NCI-H524 treated with DMSO at 0.1 percent for 48 hours (cell line): Measurements from ENCODE around the gene GABPB2.

Experiments used
- DNase-seq: peaks from one replicate; lab custom pipeline; 2025; lab: John Stamatoyannopoulos, UW

GABPB2 gene

GRCh38 chr1:151070474-151071276 is at the start of gene GABPB2:
GABPB2 (plus strand) TSS chr1:151070761; CDS start chr1:151088190, 17,429 bp downstream.
- DNase-seq: peak; percentile 66

GRCh38 chr1:151024540-151025146 is 45.9 kb upstream of the GABPB2 start:
- no peak for DNase-seq

- no peak for DNase-seq
Observed at GRCh38 chr1:151026460-151026859, 44.1 kb upstream of the GABPB2 start.

- DNase-seq: no peak
Observed at GRCh38 chr1:151032164-151032563, 38.4 kb upstream of the GABPB2 start.

- DNase-seq: no peak
Observed at GRCh38 chr1:151035167-151035566, 35.4 kb upstream of the GABPB2 start.

- DNase-seq: no peak
Observed at GRCh38 chr1:151036356-151036755, 34.2 kb upstream of the GABPB2 start, which contains the start of gene BNIPL. BNIPL (plus strand) TSS chr1:151036586; CDS start chr1:151036726, 140 bp downstream.

GRCh38 chr1:151037032-151037431 is 33.5 kb upstream of the GABPB2 start:
- DNase-seq: no peak

GRCh38 chr1:151039521-151039920 is 31.0 kb upstream of the GABPB2 start:
- no peak for DNase-seq

- no peak for DNase-seq
Observed at GRCh38 chr1:151043163-151043562, 27.4 kb upstream of the GABPB2 start.

- DNase-seq: no peak
Observed at GRCh38 chr1:151047591-151047924, 23.0 kb upstream of the GABPB2 start, which contains the start of gene C1orf56. C1orf56 (plus strand) TSS chr1:151047751; CDS start chr1:151047848, 97 bp downstream.

GRCh38 chr1:151047925-151048644 is 22.5 kb upstream of the GABPB2 start:
- DNase-seq: no peak

GRCh38 chr1:151048645-151049032 is 21.9 kb upstream of the GABPB2 start:
- peak; percentile 18 for DNase-seq

- DNase-seq: no peak
Observed at GRCh38 chr1:151049458-151049857, 21.1 kb upstream of the GABPB2 start.

GRCh38 chr1:151050051-151050688 is 20.4 kb upstream of the GABPB2 start:
- DNase-seq: no peak

GRCh38 chr1:151051356-151052009 is 19.1 kb upstream of the GABPB2 start:
- DNase-seq: no peak

GRCh38 chr1:151054971-151055547 is 15.5 kb upstream of the GABPB2 start:
- DNase-seq: no peak

- no peak for DNase-seq
Observed at GRCh38 chr1:151055581-151055980, 15.0 kb upstream of the GABPB2 start.

- DNase-seq: no peak
Observed at GRCh38 chr1:151056149-151056548, 14.4 kb upstream of the GABPB2 start.

- DNase-seq: no peak
Observed at GRCh38 chr1:151058692-151059091, 11.9 kb upstream of the GABPB2 start.

- DNase-seq: peak; percentile 22
Observed at GRCh38 chr1:151059109-151060006, 11.2 kb upstream of the GABPB2 start, which contains the start of gene CDC42SE1. CDC42SE1 (minus strand) TSS chr1:151059622; CDS start chr1:151055730, 3,892 bp downstream.
